GM19328 (cell line): ENCODE results near the gene ZNF280C.
A peak's percentile ranks its signal among the peaks of the same experiment; 100 is the strongest.
"Not testable (repeated sequence)": the region's sequence is repeated elsewhere in the genome, so short reads cannot be mapped to it uniquely, and the experiment has no call there.

Experiments used
- ATAC-seq: cut with Tn5 transposase; IDR thresholded peaks from one replicate; pipeline ENCODE4 v1.9.1; 2021; ENCODE audit warnings: mild to moderate bottlenecking, moderate library complexity; ENCODE audit not compliant: unreplicated experiment

The ZNF280C gene, protein sequence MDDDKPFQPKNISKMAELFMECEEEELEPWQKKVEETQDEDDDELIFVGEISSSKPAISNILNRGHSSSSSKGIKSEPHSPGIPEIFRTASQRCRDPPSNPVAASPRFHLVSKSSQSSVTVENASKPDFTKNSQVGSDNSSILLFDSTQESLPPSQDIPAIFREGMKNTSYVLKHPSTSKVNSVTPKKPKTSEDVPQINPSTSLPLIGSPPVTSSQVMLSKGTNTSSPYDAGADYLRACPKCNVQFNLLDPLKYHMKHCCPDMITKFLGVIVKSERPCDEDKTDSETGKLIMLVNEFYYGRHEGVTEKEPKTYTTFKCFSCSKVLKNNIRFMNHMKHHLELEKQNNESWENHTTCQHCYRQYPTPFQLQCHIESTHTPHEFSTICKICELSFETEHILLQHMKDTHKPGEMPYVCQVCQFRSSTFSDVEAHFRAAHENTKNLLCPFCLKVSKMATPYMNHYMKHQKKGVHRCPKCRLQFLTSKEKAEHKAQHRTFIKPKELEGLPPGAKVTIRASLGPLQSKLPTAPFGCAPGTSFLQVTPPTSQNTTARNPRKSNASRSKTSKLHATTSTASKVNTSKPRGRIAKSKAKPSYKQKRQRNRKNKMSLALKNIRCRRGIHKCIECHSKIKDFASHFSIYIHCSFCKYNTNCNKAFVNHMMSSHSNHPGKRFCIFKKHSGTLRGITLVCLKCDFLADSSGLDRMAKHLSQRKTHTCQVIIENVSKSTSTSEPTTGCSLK

DNA sequence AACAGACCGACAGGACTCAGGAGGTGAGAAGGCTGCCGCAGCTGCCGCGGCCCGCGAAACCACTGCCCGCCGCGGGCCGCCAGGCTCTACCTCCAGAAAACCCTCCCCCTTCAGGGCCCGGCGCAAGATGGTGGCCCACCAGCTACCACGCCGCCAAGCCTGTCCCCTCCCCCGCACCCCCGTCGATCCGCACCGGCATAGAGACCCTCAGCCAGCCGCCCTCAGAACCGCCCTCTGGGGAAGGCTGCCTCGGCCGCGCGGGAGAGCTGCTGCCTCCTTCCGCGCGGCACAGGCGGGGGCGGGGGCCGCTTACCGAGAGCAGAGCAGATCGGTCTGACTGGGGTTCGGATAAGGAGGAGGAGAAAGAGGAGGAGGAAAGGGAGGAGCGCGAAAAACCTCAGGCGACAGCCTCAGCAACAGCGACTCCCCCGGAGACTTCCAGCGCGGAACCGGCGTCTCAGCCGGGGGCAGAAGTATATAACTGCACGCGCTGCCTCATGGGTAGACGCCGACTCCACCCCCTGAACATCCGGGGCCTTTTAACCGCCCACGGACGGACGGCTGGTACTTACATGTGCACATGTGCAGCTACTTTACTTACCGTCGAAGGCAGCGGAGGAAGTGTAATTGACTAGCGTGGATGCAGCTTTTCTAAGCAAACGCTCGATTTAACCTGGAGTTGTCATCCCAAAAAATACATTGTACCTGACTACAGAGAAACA lies at the start of gene ZNF280C:
Gene ZNF280C (minus strand): TSS at position 451 of the 722 bp plus-strand sequence. CDS start 8,450 bp downstream, outside the sequence.
- peak; percentile 93 for ATAC-seq

DNA sequence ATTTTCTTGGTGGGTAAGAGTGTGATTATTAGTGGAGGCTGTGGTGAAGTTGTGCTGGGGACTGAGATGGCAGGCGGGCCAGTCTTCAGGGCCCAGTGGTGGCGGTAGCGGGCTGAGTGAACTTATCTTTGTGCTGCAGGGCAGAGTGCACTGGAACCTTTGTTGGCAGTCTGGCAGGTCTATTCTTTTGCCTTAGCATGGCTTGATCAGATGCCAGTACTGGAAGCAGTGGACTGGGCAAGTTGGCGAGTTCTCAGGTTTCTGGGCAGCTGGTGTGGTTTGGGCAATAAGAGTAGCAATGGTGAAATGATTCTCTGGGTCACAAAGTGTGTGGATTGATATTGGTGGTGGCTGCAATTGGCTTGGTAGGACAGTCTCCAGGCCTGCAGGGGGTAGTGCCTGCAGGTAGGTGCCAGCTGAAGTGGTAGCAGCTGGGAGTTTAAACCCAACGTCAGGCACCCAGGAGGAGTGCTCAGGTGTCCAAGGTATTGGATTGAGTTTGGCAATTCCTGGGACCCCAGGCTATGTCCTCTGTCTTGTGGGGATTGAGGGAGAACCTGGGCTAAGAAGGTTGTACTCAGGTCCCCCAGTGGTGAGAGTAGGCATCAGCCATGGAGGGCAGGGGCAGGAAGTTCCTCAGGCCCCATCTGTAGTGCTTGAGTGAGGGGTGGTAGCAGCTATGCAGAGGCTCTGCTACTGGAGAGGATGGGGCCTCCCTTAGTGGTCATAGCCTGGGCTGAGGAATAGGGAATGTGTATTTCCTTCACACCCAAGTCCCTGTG lies 36.1 kb upstream of the ZNF280C start:
- ATAC-seq, result no peak

DNA sequence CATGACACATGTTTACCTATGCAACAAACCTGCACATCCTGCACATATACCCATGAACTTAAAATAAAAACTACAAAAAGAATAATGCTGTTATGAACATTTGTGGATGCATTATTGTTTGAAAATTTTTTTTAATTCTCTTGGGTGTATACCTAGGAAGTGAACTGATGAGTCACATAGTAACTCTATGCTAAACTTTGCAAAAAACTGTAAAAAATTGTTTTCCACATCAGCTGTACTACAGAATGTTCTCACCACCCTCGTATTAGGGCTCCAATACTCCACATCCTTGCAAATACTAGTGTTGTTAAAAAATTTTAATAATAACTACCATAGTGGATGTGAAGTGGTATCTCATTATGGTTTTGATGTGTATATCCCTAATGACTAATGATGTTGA lies 33.3 kb upstream of the ZNF280C start:
- no peak for ATAC-seq

DNA sequence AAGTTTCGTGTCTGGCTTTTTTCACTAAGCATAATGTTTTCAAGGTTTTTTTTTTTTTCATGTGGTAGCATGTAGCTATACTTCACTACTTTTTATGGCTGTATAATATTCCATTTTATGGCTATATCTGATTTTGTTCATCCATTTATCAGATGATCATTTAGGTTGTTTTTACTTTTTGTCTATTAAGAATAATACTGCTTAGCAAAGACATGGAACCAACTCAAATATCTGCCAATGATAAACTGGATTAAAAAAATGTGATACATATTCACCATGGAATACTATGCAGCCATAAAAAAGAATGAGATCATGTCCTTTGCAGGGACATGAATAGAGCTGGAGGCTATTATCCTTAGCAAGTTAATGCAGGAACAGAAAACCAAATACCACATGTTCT lies 32.7 kb upstream of the ZNF280C start:
- ATAC-seq, result no peak

DNA sequence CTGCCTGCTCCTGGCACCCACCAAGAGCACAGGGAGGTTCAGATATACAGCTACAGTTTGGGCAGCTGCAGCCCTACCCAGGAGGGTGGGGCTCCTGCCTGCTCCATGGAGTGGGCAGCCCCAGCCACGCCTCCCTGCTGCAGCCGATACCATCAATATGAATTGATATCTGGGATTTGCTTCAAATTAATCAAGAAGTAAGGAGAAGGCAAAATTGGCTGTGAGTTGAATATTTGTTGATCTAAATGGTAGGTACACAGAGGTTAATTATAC lies 31.2 kb upstream of the ZNF280C start:
- no peak for ATAC-seq

DNA sequence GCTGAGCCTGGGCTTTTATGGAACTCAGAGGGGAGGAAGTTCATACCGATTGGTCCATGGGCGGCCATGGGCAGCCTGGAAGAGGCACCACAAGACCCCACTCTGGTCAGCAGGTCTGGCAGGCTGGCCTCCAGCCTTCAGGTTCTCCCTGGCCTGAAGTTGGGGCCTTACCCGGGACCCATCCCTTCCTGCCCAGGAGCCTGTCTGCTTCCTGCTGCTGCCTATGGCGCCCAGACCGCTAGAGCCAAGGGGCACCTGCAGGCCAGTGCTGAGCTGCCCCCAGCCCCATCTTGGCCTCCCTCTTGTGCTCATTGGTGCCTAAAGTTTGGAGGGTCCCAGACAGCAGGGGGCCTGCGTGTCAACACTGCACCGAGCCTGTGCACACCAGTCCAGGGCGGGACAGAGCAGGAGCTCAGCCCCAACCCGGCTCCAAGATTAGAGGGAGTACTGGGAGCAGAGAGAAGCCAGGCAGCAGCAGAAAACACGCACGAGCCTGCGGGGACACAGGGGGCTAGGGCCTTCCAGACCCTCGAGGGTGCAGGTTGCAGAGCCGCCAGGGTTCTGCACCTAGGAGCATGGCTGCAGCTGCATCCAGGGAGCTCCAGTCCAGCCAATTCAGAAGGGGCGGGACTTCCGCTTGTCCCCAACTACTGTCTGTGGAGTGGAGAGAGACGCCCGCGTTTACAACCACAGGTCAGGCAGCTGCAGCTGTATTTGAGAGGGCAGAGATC lies 30.7 kb upstream of the ZNF280C start:
- no peak for ATAC-seq

DNA sequence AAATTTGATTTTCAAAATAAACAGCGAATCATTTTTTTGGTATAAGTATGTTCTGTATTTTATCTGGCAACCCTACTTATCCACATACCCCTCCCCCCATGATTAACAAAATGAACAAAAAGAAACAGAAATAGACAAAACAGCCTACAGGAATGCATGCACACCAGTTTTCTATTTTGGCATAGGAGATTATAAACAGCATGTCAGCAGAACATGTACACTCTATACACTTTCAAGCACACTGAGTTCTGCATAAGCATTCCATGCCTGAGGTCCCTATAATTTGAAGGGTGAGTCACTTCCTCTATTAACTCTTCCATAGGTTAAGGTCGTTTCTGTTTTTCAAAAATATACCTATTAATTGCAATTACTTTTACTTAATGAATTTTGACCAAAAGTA lies 28.0 kb upstream of the ZNF280C start:
- no peak for ATAC-seq

DNA sequence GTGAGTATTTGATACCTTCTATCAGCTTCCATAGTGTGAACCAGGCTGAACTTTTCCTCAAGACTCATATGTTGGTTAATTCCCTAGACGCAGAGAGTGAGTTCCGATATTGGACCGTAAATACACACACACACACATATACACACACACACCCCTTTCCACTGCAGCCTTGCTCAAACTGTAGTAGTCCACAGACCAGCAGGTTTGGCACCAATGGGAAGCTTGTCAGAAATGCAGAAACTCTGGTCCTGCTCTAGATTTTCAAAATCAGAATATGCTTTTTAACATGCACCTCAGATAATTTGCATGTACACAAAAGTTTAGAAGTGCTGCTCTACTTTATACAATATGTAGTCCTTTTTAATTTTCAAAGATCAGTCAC lies 27.6 kb upstream of the ZNF280C start:
- no peak for ATAC-seq

DNA sequence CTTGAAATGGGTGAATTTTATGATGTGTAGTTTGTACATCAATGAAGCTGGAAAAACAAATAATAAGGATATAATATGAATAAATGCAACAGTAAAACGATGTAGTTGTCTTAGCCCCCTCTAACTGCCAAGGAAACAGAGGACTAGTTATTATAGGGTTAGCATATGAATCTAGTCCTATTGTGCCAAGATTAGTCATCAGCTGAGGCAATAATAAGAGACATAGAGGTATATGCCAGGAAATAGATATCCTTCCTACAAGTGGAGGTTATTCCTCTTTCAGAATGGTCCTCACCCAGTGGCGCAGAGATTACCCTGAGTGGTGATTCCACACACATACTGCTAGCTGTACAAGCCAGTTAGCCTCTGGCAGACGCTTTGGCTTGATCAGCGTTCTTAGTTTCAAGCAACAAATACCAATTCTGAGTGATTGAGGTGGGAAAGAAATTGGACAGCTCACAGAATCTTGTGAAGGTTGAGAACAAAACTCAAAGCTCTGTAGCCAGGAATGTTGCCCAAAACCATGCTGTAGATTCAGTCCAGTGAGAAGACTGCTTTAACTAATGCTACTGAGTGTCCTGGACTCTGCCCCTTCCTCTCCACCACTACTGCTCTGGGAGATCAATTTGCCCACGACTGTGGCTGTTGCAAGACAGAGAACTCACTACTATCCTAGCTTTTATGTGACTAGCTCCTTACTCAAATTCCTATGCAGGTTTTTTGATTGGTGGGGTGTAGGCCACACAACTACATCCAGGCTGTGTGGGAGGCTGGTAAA lies 27.0 kb upstream of the ZNF280C start:
- ATAC-seq, result no peak

DNA sequence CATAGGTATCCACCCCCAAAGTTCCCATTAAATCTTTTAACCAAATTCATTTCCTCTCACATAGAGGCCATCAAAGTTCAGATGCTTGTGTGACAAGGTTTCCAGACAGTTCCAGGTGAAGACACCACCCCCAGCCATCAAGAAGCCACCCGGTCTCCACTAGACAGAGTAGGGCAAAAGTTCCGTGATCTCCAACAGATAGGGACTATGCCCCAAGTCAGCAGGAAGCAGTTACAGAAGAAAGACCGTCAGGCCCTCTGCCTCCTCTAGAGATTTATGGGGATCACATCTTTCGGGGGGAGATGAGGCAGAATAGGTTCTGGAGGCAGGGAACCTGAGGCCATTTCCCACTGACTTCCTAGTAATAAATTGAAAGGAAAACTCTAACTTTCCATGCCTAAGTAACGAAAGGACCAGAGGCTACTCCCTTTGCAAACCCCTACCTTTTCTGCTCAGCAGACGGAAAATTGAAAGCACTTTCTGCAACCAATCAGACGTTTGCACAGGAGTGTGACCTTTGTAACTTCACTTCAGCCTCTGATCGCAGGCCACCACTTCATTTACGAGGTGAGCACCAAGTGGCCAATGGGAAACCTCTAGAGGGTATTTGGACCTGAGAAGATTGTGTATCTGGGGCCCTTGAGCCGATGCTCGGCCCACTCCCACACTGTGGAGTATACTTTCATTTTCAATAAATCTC lies 18.5 kb upstream of the ZNF280C start:
- no peak for ATAC-seq

DNA sequence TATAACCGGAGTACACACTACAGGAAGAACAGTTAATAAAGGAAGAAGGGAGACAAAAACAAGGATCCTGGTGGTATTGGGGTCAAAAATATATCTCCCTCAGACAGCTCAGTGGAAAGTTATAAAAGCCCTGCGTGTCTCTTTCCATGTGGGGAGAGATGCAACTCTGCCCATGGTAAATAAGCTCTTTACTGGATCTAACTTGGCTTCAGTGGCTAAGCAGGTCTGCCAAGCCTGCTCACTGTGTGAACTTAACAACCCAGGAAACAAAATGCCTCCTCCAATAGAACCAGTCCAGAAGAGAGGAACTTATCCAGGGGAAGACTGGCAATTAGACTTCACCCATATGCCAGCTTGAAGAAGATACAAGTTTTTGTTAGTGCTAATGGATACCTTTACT lies 17.0 kb upstream of the ZNF280C start:
- ATAC-seq, result no peak

DNA sequence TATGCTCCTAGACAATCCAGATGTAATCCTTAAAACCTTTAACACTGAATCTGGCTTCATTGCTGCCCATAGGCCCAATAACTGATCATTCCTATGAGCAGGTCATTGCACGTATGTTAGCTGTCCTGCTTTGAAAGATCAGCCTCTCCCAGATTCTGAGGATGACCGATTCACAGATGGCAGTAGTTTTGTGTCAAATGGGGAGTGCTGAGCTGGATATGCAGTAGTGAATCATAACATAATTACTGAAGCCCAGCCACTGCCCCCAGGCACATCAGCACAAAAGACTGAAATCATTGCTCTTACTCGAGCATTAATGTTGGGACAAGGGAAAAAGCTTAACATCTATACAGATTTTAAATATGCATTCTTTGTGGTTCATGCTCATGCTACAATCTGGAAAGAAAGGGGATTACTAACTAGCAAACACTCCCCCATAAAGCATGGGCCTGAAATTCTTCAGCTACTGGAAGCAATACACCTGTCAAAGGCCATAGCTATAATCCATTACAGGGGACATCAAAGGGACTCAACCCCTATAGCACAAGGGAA lies 16.4 kb upstream of the ZNF280C start:
- ATAC-seq, result no peak

DNA sequence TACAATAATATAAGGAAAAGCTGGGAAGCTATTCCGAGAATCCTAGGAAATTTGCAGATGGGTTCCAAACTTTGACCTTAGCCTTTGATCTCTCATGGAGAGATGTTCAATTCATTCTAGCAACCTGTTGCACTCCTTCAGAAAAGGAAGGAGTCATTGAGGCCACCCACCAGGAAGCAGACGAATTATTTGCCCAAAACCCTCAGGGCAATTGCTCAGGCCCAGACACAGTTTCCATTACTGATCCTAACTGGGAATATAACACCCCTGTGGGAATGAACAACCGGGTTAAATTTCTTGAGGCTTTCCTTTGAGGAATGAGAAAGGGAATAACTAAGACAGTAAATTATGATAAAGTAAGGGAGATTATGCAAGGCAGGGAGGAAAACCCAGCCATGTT lies 13.5 kb upstream of the ZNF280C start:
- no peak for ATAC-seq

DNA sequence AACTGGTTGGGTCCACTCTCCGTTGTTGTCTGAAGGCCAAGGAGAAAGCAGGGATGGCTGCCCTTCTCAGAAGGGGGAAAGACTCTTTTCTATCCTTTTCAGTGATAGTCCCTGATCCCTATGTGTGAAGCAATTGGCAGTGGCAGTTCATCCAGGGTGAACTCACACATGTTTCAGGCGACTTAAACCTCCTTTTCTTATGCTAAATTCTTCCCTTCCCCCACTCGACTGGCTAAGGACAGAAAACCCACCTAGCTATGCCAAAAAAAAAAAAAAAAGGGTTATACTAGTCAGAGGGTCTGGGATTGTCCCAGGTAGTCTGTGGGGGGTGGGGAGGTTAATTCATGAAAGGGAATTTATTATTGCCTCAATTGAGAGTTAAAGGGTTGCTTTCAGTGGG lies 12.2 kb upstream of the ZNF280C start:
- no peak for ATAC-seq

DNA sequence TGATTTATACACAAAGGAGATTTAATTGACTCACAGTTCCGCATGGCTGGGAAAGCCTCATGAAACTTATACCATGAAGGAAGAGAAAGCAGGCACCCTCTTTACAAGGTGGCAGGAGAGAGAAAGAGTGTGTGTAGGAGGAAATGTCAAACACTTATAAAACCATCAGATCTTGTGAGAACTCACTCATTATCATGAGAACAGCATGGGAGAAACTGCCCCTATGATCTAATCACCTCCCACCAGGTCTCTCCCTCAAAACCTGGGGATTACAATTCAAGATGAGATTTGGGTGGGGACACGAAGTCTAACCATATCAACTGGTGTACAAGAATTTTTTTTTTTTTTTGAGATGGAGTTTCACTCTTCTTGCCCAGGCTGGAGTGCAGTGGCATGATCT lies 3.6 kb upstream of the ZNF280C start:
- ATAC-seq, result not testable (repeated sequence)

DNA sequence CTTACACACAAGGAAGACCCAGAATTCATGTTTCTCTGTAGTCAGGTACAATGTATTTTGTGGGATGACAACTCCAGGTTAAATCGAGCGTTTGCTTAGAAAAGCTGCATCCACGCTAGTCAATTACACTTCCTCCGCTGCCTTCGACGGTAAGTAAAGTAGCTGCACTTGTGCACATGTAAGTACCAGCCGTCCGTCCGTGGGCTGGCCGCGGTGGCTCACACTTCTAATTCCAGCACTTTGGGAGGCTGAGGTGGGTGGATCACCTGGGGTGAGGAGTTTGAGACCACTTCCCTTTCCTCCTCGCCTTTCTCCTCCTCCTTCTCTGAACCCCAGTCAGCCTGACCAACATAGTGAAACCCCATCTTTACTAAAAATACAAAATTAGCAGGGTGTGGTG lies 692 bp upstream of the ZNF280C start:
- ATAC-seq, result not testable (repeated sequence)

DNA sequence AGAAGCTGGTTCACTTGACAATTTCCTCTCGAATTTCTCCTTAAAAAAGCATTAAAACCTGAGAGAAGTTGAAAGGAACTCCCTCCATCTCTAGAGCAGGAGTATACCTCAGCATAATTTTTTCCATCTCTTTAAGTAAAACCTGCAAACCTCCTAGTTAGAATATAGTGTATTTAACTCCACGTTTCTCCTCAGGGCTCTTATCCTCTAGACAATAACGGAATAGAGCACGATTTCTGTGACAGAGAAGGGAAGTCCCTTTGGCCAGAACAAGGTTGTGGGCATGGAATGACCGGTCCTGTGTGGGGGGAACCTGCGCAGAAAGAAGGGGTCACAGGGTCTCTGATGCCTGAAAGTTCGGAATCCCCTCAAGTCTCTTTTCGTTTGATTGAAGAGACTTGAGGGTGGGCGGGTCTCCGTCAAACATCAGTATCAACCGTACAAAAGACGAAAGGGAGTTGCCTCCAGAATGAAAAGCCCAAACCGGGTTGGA lies 697 bp downstream of the ZNF280C start:
- no peak for ATAC-seq

DNA sequence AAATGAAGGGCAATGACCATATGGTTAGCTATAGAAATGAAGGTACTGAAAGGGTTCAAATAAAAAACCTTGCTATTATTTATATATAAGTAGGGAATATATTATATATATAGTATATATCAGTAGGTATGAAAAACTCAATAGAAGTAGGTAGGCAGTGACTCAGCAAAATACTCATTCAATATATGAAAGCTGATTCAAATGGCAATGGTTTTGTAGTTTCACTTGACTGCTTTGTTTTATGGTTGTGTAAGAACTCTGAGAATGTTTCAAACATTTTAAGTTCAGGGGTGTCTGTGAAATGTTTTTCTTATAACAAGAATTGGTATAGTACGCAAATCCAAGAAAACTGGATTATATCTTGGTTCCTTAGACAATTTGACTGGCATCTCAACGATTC lies 4.1 kb downstream of the ZNF280C start:
- no peak for ATAC-seq

DNA sequence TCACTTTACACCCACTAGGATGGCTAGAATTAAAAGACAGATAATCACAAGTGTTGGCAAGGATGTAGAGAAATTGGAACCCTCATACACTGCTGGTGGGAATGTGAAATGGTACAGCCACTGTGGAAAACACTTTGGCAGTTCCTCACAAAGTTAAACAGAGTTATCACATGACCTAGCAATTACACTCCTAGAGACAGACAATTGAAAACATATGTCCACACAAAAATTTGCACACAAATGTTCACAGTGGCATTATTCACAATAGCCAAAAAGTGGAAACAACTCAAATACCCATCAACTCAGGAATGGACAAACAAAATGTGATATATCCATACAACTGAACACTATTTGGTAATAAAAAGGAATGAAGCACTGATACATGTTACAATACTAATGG lies 5.7 kb downstream of the ZNF280C start:
- no peak for ATAC-seq
